BJ (cell line): ENCODE results near the gene TGM1. TPM values are rescaled to one million over a fixed set of nuclear protein-coding genes. Genes with fewer than 3 reads are reported as not detected.

Experiments used
- CTCF ChIA-PET: fragments of 350-600 bp; formaldehyde crosslinking; extraction: SDS; loops from one replicate; lab custom pipeline; 2021; ENCODE audit warnings: antibody characterized with exemption, inconsistent platforms; lab: Yijun Ruan, JAX
- POLR2A ChIA-PET: fragments of 300-600 bp; sonication (Branson Sonifier 250); formaldehyde crosslinking; extraction: SDS; loops from one replicate; lab custom pipeline; 2021; ENCODE audit warnings: antibody characterized with exemption; lab: Charles Lee
- DNase-seq: peaks from one replicate; pipeline ENCODE4 v3.0.0-alpha.2; 2011; ENCODE audit warnings: low read depth
- H3K27me3 ChIP-seq: 2 replicates; pipeline ENCODE4 v1.6.0; 2011; ENCODE audit warnings: low read length; ENCODE audit not compliant: control insufficient read depth, insufficient read depth
- H3K36me3 ChIP-seq: 2 replicates; pipeline ENCODE4 v1.5.1; 2011; ENCODE audit warnings: low read length; ENCODE audit not compliant: control insufficient read depth, insufficient read depth
- H3K4me3 ChIP-seq: 2 replicates; pipeline ENCODE4 v1.5.1; 2011; ENCODE audit warnings: low read depth, mild to moderate bottlenecking, control low read depth, low read length
- polyA minus RNA-seq: library from RNA; depleted of rRNA, polyadenylated mRNA; stranded (reverse); fragments of >200 nt; gene quantifications from 2 replicates; pipeline ENCODE4 v1.2.3, GENCODE V29; 2011; rRNA and poly(A)+ RNA removed
- polyA plus RNA-seq: library from polyadenylated mRNA; depleted of rRNA; stranded (reverse); fragments of >200 nt; gene quantifications from 2 replicates; pipeline ENCODE4 v1.2.3, GENCODE V29; 2011; rRNA removed
- TF ChIP-seq, protein P1 (sequence below): IDR thresholded peaks from 2 replicates; pipeline ENCODE4 v1.5.1; 2011; ENCODE audit warnings: low read depth, mild to moderate bottlenecking, control low read depth, inconsistent platforms, low read length, moderate library complexity; ENCODE audit not compliant: insufficient read depth

Gene TGM1
- 0.97 and 2.9 TPM in 2 replicates for polyA plus RNA-seq
- 1.1 and 2.1 TPM in 2 replicates for polyA minus RNA-seq

DNA sequence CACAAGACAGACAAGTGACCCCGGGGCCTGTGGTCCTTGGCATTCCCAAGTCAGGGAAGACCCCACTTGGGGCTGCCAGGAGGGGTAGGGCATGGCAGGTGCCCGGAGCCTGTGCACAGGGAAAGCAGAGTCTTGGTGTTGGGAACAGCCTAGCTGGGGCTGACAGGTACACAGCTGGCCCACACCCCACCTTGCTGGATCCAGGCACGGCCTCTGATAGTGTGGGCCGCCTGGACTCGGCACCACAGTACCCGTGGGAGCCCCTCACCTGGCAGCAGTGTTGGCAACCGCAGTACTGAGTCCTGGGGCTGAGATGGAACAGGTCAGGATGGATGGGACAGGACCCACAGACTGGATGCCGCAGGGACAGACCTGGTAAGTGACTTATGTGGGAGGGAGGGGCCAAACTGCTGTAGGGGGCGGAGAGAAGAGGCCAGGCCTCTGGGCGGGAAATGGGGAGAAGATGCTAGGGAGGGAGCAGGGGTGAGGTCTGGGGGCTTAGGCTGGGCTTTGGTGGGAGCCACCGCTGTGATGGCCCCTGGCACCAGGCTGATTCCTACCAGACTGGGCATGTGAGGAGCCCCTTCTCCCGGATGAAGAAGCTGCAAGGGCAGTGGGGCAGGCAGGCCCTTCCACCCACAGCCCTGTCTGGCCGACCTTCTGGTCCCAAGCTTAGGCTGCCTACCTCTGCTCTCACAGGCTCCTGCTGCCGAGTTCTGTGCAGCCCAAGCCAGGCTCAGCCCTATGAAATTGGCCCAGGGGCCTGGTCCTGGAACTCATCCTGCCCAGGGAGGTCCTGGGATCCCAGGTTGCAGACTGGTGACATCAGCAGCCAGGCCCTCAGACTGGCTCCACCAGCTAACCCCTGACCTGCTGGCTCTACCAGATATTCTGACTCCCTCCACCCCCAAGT, at the start of gene TGM1:
TSS of gene TGM1 (minus strand) at position 357 of the 913 bp plus-strand sequence. CDS start 825 bp downstream, outside the sequence.
- Histone ChIP-seq H3K27me3 (no peaks in the 10 kb centered on the region), H3K4me3 (no peak within 1 kb of the TSS), H3K36me3 (peaks cover 11% of the 10 kb centered on the region)
- TF ChIP-seq, protein P1, sequence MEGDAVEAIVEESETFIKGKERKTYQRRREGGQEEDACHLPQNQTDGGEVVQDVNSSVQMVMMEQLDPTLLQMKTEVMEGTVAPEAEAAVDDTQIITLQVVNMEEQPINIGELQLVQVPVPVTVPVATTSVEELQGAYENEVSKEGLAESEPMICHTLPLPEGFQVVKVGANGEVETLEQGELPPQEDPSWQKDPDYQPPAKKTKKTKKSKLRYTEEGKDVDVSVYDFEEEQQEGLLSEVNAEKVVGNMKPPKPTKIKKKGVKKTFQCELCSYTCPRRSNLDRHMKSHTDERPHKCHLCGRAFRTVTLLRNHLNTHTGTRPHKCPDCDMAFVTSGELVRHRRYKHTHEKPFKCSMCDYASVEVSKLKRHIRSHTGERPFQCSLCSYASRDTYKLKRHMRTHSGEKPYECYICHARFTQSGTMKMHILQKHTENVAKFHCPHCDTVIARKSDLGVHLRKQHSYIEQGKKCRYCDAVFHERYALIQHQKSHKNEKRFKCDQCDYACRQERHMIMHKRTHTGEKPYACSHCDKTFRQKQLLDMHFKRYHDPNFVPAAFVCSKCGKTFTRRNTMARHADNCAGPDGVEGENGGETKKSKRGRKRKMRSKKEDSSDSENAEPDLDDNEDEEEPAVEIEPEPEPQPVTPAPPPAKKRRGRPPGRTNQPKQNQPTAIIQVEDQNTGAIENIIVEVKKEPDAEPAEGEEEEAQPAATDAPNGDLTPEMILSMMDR = no peak
- DNase-seq = no peak
- POLR2A ChIA-PET = no interaction called here
- CTCF ChIA-PET = interaction anchor here (0.7 to 3.9 kb wide), 6 partner anchors 8 to 169 kb away, joined by 3 to 16 read pairs (median 8); partner anchors contain the start of genes RABGGTA and TINF2

DNA sequence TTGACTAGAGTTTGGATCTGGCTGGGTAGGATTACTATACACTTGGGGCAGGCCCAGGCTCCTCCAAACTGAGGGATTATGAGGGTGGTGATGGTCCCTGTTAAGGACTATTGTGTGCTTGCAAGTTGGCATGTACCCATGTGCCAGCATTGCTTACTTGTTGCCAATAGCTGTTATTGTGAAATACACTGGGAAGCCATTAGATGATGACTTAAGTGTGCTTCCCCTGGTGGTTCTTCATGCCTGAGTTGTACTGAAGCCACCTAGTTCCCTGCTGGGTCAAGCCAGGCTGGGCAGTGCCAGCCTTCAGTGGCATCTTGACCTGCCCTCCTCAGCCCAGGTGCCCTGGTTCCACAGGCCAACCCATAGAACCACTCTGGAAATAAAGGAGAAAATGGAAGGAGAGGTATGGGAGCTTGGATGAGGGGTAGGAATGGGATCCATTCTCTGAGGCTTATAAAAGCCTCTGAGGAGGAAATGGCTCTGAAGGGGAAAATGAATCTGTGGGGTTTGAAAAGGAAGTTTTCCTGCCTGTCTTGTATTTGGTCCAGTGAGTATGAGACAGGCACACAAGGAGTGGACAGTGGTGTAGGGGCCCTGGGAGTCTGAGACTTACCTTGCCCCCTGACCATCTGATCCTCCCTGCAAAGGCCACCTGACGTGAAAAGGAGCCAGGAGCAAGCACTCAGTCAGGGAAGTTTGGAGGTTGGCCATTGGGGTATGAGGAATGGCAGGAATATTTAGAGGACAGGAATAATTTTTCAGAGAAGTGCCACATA, 49.0 kb upstream of the TGM1 start:
- ChIA-PET POLR2A (interaction anchor here (1.0 kb wide), 1 partner anchor 70 kb away, joined by 3 read pairs; the partner anchor contains the start of gene TINF2), CTCF (interaction anchor here (0.8 to 8.0 kb wide), 7 partner anchors 11 to 130 kb away, joined by 4 to 107 read pairs (median 44); partner anchors contain the start of genes DHRS1, NOP9 and TINF2)
- no peak for DNase-seq
- Histone ChIP-seq H3K36me3 (peaks cover 1% of the 10 kb centered on the region; the same call in 1 of the 2 replicates), H3K27me3 (no peaks in the 10 kb centered on the region), H3K4me3 (no peak overlapping the region)
- TF ChIP-seq, protein P1 = no peak

DNA sequence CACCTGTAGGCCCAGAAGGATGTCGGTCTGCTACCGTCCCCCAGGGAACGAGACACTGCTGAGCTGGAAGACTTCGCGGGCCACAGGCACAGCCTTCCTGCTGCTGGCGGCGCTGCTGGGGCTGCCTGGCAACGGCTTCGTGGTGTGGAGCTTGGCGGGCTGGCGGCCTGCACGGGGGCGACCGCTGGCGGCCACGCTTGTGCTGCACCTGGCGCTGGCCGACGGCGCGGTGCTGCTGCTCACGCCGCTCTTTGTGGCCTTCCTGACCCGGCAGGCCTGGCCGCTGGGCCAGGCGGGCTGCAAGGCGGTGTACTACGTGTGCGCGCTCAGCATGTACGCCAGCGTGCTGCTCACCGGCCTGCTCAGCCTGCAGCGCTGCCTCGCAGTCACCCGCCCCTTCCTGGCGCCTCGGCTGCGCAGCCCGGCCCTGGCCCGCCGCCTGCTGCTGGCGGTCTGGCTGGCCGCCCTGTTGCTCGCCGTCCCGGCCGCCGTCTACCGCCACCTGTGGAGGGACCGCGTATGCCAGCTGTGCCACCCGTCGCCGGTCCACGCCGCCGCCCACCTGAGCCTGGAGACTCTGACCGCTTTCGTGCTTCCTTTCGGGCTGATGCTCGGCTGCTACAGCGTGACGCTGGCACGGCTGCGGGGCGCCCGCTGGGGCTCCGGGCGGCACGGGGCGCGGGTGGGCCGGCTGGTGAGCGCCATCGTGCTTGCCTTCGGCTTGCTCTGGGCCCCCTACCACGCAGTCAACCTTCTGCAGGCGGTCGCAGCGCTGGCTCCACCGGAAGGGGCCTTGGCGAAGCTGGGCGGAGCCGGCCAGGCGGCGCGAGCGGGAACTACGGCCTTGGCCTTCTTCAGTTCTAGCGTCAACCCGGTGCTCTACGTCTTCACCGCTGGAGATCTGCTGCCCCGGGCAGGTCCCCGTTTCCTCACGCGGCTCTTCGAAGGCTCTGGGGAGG, 47.9 kb upstream of the TGM1 start, which contains the start of gene LTB4R:
TSS of gene LTB4R (plus strand) at position 857 of the 959 bp plus-strand sequence. CDS start 4,150 bp downstream, outside the sequence.
- POLR2A ChIA-PET = interaction anchor here (1.0 kb wide), 1 partner anchor 68 kb away, joined by 3 read pairs; the partner anchor contains the start of gene TINF2
- H3K36me3 ChIP-seq = peaks cover 6% of the 10 kb centered on the region
- peak within 1 kb of the TSS; percentile 25 for H3K4me3 ChIP-seq
- H3K27me3 ChIP-seq = no peaks in the 10 kb centered on the region
- TF ChIP-seq, protein P1 = peak; percentile 33
- CTCF ChIA-PET = interaction anchor here (1.0 to 8.0 kb wide), 10 partner anchors 12 to 149 kb away, joined by 3 to 107 read pairs (median 16); partner anchors contain the start of genes CBLN3, DHRS1, IRF9 and KHNYN
- DNase-seq = no peak

DNA sequence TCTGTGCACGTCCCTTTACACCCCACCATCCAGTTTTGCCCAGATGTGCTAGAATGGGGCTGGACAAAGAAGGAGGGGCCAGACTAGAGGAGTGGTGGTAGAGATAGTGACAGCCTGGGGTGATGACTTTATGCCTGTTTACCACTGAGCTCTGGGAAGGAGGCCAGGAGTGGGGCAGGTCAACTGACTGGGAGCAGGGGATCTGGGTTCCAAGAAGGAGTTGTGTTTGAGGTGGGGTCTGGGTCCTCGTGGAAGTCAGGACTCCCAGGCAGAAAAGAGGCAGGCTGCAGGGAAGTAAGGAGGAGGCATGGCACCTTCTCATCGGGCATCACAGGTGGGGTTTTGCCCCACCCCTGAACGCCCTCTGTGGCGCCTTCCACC, 47.3 kb upstream of the TGM1 start:
- TF ChIP-seq, protein P1 = no peak
- ChIA-PET CTCF (interaction anchor here (0.7 to 8.0 kb wide), 11 partner anchors 12 to 149 kb away, joined by 3 to 107 read pairs (median 12); partner anchors contain the start of genes CBLN3, DHRS1, IRF9 and KHNYN), POLR2A (no interaction called here)
- peaks cover 10% of the 10 kb centered on the region for H3K36me3 ChIP-seq
- no peak overlapping the region for H3K4me3 ChIP-seq
- no peak for DNase-seq
- H3K27me3 ChIP-seq = no peaks in the 10 kb centered on the region
